Inflammatory macrophage treated with lipopolysaccharide for 1 hour (primary cell): ENCODE data around the gene LNX2.
"Not testable (repeated sequence)": the region's sequence is repeated elsewhere in the genome, so short reads cannot be mapped to it uniquely, and the experiment has no call there.

Experiments used
- DNase-seq, 2 donors: peaks; one replicate each; pipeline ENCODE4 v3.0.0-alpha.2; 2020 to 2022

LNX2 gene

DNA sequence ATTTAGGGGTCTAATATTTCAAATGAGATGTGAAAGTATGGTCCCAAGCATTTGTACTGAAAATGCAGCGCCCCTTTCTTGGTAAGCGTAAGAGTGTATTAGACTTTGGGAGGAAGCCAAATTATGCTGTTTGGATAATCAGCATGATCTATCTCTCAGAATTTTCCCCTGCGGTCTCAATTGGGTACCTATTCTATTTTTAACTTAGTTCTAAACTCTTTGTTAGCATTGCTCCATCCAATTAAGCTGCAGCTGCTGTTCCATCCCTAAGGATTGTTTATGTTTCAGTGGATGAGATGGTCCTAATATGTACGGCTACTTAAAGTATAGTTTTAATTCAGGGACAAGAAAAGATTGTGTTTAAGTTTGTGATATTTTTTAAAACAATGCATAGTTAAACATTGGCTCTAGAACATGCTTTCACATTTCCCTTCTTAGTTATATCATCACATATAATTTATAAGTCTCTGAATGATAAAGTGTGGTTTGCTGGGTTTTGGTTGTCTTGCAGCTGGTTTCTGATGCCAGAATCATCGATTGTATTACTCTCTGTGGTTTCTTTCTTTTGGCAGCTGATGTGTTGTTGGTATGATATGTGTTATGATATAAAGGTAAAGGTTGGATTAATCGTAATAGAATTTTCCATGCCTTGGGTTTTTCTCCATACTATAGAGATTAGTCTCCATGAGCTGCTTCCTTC lies 16.4 kb upstream of the LNX2 start:
- no peak for DNase-seq

DNA sequence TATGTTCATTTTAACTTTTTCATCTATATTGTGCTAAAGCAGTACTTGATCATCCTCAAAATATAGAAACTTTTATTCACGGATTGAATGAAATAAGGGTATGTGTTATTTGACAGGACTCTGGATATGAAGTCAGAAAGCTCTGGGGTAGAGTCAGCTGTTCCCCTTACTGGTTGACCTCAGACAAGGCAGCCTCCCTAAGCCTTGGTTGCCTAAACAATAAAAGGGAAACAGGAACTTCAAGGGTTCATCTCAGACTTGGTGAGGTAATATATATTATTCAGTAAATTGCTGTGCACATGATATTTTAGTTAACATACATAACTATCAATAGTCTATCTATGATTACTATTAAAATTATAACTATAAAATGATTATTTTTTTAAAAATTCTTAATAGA lies 14.9 kb upstream of the LNX2 start:
- peak; percentile 80 for DNase-seq

DNA sequence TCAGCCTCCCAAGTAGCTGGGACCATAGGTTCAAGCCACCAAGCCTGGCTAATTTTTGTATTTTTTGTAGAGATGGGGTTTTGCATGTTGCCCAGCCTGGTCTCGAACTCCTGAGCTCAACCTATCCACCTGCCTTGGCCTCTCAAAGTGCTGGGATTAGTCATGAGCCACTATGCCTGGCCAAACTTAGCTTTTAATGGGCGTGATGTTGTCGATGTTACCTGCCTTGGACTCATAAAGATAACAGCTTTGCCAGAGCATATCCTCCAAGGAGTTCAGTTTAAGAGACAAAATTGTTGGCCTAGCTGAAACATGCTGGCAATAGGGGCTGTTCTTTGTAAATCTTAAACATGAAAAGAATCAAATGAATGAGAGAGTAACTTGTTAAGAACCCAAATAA lies 14.5 kb upstream of the LNX2 start:
- no peak for DNase-seq

DNA sequence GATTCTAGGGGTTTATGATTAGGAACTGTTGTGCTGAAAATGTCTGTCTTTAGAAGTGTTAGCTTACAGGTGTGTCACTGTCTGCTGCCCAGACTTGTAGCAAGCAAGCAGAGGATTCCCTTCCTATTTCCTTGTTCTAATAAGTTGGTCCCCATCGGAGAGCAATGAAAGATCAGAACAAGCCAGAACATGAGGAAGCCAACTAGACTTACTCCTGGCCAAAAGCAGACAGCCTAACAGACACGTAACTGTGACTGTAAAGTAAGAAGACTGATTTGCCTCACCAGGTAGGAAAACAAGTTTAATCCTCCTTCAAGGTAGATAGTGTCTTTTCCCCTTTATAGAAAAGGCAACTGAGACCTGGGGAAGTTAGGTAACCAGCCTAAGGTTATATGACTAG lies 13.9 kb upstream of the LNX2 start:
- DNase-seq = no peak

DNA sequence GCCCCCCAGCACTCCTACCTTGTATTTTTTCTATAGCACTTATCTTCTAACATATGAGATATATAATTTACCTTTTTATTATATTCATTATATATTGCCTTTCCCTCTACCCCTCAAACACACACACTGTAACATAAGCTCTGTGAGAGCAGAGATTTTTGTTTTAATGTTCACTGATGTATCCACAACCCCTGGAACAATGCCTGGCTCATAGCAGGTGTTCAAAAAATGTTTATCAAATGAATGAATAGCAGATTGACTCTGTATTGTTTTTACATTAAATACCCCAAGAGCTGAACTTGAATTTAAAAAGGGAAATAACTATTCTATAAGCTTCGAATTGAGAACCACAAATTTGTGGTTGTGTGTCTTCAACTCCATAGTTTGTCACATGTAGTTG lies 12.3 kb upstream of the LNX2 start:
- DNase-seq = no peak

DNA sequence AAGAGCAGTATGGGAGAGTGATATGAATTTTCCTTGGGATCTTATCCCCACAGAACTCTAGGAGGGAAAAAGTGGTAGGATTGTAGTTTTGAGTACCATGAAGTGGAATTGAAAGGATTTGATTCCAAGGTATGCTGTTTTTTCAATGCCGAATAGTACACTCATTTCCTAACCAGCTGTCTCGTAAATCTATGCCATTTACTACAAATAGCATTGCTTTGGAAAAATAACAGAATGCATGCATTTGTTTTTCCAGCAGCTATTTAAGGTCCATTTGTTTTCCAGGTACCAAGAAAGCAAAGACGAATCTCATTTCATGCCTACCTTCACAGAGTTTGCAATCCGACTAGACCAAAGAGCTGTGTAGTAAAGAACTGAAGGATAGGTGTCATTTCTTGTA lies 11.9 kb upstream of the LNX2 start:
- DNase-seq = no peak

DNA sequence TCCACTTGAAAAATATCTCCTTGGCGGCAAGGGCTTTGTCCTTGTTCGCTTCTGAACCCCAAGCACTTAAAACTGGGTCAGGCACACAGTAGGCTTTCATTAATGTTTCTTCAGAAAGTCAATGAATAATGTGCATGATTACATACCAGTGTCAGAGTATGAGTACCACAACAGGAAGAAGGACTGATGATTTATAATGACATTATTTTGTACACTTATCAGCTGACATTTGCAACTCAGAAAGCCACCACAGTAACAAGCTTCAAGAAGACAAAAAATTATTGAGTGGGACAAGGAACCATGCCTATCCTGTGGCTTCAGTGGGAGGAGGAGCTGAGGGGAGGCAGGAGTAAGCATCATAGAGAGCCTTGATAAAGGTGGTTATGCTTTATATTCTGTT lies 11.3 kb upstream of the LNX2 start:
- no peak for DNase-seq

DNA sequence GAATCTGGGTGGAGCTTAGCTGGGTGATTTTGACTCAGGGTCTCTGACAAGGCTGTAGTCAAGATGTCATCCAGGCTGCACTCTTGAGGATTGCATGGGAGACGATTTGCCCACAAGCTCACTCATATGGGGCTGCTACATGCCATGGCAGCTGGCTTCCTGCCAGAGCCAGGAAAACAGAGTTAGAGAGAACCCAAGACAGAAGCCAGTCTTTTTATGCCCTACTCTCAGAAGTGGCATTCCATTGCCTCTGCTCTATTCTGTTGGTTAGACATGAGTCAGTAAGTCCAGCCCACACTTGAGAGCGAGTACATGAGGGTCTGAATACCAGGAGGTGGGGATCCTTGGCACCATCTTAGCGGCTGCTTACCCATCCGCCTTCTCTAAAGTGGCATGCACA lies 10.8 kb upstream of the LNX2 start:
- DNase-seq = no peak

DNA sequence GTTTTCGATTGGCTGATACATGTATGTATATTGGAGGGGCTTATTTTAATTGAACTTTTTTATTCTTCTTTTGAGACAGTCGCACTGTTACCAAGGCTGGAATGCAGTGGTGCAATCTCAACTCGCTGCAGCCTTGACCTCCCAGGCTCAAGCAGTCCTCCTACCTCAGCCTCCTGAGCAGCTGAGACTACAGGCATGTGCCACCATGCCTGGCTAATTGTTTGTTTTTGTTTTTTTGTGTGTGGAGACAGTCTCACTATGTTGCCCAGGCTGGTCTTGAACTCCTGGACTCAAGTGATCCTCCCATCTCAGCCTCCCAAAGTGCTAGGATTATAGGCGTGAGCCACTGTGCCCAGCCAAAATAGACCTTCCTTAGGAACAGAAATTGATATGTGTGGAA lies 8.4 kb upstream of the LNX2 start:
- DNase-seq = not testable (repeated sequence)

DNA sequence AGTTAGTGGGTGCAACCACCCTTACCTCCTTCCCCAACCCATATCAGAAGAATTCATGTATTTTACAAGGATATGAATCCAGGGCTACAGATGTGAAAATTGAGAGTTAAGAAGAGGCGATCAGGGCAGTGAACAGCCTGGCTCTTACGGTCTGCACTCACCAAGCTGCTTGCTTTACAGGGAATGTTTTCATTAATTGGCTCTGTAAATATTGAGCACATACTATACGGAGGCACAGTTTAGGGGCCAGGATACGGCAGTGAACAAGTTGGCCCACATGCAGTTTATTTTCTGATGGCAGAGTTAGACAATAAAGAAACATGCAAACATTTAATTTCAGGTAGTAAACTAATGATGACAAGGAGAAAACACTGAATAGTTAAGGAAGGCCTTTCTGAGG lies 7.8 kb upstream of the LNX2 start:
- no peak for DNase-seq

DNA sequence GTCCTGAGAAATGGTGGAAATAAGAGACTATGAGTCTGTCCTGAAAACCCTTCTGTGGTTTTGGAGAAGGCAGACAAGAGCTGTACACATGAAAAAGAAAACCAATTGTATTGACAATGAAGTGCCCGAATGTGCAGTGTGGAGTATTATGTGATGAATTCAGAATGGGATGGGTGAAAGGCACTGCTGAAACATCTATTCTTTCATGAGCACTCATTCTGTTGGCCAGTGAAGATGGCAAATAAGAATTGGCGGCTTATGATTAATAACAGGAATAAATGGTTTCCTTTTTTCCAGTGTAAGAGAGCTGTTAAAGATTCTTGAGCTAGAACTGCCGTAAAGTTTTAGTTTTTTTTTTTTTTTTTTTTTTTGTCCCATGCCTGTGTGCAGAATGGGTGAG lies 7.1 kb upstream of the LNX2 start:
- DNase-seq = no peak

DNA sequence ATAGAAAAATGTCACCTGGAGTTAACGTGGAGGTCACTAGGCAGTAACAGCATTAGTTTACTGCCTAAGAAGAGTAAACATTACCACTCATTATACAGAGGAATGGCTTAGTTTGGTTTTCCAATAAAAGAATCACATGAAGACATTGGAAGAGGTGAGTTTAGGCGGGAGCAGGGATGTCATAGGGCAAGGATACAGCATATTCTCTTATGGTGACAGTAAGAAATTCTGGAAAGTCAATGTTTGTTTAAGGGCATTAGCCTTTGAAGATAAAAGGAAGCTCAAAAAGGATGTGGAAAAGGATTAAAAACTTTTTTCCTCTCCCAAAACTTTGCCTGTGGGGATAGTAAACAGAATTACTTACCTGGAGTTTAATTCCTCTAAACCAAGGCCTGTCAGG lies 5.5 kb upstream of the LNX2 start:
- DNase-seq = no peak

DNA sequence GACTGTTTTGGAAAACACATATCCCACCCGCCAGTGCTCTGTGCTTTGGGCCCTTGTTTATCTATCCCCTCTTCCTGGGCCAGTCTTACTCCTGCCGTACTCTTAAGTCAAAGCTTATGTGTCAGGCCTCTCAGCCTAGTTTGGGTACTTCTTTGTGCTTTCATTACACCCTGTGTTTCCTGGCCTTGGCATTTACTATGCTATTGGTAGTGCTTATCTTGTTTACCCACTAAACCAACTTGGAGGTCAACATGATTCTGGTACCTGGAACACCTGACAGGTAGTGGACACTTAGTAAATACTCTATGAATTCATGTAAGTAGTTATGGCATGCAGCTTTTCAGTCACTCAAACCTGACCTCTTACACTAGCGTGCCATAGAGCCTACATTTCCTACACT lies 3.7 kb upstream of the LNX2 start:
- no peak for DNase-seq

DNA sequence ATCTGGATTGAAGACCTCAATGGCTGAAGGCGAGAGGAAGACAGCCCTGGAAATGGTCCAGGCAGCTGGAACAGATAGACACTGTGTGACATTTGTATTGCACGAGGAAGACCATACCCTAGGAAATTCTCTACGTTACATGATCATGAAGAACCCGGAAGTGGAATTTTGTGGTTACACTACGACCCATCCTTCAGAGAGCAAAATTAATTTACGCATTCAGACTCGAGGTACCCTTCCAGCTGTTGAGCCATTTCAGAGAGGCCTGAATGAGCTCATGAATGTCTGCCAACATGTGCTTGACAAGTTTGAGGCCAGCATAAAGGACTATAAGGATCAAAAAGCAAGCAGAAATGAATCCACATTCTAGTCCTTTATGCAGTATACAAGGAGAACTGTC lies 2.6 kb upstream of the LNX2 start:
- no peak for DNase-seq

DNA sequence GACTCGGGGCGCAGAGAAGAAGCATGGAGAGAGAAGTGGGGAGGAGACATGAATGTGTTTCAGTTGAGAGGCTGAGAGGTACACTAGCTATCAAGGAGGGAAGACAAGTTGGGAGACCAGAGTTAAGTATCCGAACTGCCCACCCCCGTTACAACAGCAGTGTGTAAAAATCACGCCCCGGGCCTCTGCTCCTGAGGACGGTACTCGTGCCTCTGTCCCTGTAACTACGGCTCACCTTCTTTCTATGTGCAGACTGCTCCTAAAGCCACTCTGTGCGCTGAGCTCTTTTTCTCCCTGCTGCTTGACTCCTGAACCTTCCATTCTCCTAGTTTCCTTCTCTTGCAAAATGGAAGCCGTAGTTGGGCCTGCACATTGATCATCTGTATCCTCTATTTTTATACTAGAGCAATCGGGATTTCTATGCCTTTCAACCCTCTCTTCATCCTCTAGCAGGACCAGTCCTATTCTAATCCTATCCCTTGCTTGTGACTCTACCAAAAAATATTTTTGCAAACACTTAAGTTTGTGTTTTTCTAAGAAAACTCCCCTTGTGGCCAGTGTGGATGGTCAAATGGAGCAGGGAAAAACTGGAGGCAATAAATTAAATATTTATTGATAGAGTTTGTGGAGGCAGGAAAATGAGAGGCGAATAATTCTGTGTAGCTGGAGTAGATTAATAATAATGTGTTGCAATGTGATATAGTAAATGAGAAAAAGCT lies 1.9 kb upstream of the LNX2 start:
- no peak for DNase-seq

DNA sequence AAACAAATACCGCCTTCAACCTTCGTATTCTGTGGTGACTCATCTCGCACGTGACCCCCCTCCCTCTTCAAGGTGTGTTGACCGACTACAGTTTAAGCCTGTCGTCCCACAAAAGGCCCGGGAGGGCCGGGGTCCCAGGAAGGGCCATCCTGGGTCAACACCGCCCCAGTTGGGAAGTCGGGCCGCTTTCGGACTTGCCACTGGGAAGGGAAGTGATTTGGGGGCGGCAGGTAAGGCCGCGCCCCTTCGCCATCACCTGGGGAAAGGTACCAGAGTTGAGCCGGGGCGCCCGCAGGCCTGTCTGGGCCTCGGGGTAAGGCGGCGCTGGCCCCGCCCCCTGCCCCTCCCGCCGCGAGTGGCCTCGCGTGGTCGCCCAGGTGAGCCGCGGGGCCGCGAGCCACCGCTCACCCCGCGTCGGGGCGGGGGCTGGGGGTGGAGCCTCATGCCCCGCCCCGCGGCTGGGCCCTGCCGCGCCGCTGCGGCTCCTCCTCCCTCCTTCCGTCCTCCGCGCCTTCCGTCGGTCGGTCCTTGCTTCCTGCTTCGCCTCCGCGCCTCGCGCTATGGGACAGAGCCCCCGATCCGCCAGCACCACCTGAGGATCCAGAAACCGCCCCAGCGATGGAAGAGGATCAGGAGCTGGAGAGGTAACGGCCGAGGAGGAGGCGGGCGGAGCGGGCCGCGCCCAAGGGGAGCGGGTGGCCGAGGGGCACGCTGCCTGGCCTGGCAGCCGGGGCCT lies 1.2 kb upstream of the LNX2 start, which contains the start of gene POLR1D:
Gene POLR1D, plus strand, starts transcription at position 527 of the 736 bp plus-strand sequence. Its CDS starts 92 bp downstream, at position 619.
- DNase-seq = peak; percentile 68 to 77

DNA sequence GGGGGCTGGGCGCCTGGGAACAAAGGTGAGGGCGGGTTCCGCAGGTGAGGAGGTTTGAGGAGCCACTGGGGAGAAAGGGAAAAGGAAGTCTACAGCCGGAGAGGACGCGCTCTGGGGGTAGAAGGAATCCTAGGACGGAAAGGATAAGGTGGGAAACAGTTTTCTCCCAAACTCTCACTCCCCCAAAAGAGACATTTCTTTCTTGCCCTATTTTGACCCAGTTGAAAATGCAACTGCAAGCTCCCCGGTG lies 712 bp upstream of the LNX2 start:
- DNase-seq = no peak

DNA sequence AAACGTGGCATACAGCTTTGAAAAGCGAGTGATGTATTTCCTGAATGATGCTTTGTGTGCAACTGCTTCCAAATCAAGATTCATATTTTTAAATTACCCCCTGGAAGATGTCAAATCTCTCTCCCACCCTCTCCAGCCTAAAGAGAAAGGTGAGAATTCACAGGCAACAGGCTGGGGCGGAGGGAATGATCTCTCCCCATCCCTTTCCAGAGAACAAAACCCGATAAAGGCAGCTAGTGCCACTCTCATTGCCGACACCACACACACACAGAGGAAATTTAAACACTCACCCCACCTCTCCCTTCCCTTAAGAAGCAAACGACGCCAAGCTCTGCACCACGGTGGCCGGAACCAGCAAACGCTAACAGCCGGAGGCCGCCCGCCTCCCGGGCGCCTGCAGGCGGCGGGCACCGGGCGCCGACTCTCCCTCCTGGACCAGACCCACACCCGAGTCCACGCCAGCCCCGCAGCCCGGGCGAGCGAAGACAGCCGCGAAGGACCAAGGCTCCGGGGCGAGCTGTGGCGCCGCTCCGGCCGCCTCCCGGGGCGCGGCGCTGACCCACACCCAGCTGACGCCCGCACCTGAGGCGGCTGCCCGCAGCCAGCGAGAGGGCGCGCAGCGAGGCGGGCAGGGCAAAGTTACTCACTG lies 477 bp downstream of the LNX2 start:
- peak in 1 of 2 donors; percentile 45 for DNase-seq

DNA sequence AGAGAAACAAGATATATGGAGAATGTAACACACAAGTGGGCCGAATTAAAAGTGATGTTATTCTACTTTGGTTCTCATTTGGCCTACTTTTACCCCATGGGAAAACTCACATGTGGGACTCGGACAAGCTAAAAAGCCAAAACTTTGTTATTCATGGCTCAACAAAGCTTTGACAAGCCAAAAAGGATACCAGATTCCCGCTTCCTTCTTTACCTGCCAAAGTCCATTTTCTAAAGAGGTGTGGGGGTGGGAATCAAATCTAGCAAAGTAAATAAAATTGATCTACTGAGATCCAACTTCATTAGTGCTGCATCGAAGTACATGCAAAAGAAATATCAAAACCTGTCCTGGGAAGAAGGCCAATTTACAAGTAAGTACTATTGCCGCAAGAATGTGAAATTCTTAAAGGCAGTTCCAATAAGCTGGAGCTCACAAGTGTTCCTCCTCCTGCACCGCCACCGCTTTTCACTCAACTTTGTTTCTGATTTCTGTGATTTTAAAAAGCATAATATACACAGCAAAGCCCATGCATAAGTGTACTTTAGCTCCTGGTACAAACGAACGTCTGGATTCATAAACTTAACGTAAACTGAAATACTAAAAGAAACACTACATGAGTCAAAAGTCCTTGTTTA lies 1.1 kb downstream of the LNX2 start:
- no peak for DNase-seq

DNA sequence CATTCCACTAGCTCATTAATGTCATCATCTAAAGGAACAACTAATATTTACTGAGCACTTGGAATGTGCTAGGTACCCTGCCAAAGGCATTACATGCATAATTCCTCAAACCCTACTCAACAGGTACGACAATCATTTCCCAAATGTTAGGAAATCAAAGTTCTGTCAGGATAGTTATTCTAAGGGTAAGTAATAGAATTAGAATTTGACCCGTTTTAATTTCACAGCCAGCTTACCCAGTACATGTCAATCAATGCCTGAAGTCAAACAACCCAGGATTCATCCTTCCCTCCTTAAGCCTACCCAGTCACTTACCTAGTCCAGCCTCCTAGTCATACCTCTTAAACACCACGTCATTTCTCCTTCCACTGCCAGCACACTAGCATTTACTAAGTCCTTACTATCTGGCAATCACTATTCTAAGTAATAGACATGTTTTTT lies 2.4 kb downstream of the LNX2 start:
- DNase-seq = no peak

DNA sequence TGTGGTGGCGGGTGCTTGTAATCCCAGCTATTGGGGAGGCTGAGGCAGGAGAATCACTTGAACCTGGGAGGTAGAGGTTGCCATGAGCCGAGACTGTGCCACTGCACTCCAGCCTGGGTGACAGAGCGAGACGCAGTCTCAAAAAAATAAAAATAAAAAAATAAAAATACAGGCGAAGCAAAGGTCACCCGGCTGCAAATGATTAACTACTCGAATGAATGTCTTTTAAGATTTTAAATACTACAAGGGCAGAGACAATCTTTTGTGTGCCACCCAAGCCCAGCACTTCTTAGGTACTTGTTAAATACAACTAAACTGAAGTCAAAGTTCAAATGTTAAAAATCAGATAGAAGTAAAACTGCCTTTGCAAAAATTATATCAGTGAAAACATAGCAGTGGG lies 6.7 kb downstream of the LNX2 start:
- no peak for DNase-seq

DNA sequence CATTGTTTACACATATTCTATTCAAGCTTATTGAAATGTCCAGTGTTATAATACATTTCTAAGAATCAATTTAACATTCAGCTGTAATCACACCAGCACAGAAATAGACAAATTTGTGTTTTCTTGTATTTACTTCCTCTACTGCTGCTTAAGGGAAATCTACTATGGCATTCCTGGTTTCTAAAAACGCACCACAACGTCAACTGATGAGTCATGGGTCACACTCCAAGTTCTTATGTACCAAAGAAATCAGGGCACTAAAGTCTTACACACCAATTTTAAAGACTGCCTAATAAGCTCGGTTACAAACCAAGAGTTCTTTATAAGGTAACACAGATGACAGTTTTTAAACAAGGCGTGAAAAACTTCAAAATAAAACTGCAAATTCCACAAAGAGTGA lies 13.2 kb downstream of the LNX2 start:
- peak; percentile 57 to 73 for DNase-seq

DNA sequence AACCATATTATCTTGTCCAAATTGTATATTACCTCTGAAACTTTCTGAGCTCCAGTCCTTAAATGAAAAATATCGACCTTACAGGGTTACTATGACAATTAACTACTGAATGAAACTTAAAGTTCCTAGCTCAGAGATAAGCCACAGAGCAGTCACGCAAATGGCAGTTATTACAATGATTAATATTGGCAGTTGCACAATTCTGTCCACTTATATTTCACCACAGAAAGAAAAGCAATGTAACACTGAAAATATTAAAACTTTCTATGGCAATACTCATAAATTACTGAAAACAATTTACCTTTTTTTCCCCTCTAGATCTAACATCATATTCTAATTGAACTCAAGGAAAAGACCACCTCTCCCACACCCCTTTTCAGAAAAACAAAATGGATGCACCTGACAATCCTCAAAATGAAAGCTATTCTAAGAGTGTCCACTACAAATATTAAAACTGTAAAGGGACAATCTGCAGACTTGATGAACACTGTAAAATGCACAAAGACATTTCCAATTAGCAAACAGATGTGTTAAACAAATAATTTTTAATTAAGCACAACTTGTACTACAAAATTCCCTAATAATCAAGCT lies 14.6 kb downstream of the LNX2 start:
- DNase-seq = no peak
